ENCODE results near the gene REN. TPM values are rescaled to one million over a fixed set of nuclear protein-coding genes. Genes with fewer than 3 reads are reported as not detected.

The REN gene
- total and polyA plus RNA-seq, 2 of the 13 experiments (the other 11 are each of a cell fraction or from before 2014, with no cell fraction given) = not detected

GRCh38 chr1:204162494-204163074 lies 3.6 kb downstream of the REN start (continued):
- no peak for TF ChIP-seq PRDM15 (CRISPR knock-in tag; IDR thresholded peaks at IDR 0.05)
- TF ChIP-seq CENPT (CRISPR knock-in tag; IDR thresholded peaks at IDR 0.05; ENCODE audit: low read depth) = no peak
- no peak for TF ChIP-seq ZFP1 (CRISPR knock-in tag; IDR thresholded peaks at IDR 0.05)
- TF ChIP-seq ZNF766 (CRISPR knock-in tag; IDR thresholded peaks at IDR 0.05; ENCODE audit: borderline replicate concordance) = no peak
- no peak for TF ChIP-seq ZKSCAN5 (CRISPR knock-in tag; IDR thresholded peaks at IDR 0.05)
- TF ChIP-seq SALL2 (CRISPR knock-in tag; IDR thresholded peaks at IDR 0.05) = 0 out of 2 replicates have a peak, but pooled peaks have one; percentile 33
- TF ChIP-seq ZBTB43 (CRISPR knock-in tag; conservative IDR thresholded peaks at IDR 0.05) = no peak
- TF ChIP-seq BORCS8-MEF2B (CRISPR knock-in tag; IDR thresholded peaks at IDR 0.05) = no peak
- TF ChIP-seq SP140L (CRISPR knock-in tag; IDR thresholded peaks at IDR 0.05; ENCODE audit: borderline replicate concordance) = no peak
- TF ChIP-seq FOSL2 (CRISPR knock-in tag; IDR thresholded peaks at IDR 0.05) = no peak; the same call in 1 of the 2 replicates
- no peak for TF ChIP-seq ZNF510 (CRISPR knock-in tag; IDR thresholded peaks at IDR 0.05; ENCODE audit: low read depth)
- no peak for TF ChIP-seq ZNF10 (CRISPR knock-in tag; IDR thresholded peaks at IDR 0.05; ENCODE audit: borderline replicate concordance, low read depth)
- no peak for TF ChIP-seq CEBPZ (IDR thresholded peaks at IDR 0.05; ENCODE audit: low read length)
- TF ChIP-seq HOXA3 (CRISPR knock-in tag; IDR thresholded peaks at IDR 0.05) = peak; percentile 23; the same call in 1 of the 2 replicates
- no peak for TF ChIP-seq ZNF557 (CRISPR knock-in tag; IDR thresholded peaks at IDR 0.05)
- TF ChIP-seq ZNF382 (CRISPR knock-in tag; IDR thresholded peaks at IDR 0.05; ENCODE audit: borderline replicate concordance) = no peak
- no peak for TF ChIP-seq SATB2 (CRISPR knock-in tag; IDR thresholded peaks at IDR 0.05)
- TF ChIP-seq DNMT1 (CRISPR knock-in tag; IDR thresholded peaks at IDR 0.05) = no peak

All from HepG2 (cell line).